PC-3 (cell line): ENCODE data around the gene FAM120B.

Experiments used
- EZH2phosphoT487 ChIP-seq: fragments of 300-600 bp; sonication (generic); IDR thresholded peaks from 2 replicates; pipeline ENCODE4 v1.6.1; 2018; ENCODE audit warnings: mild to moderate bottlenecking, antibody characterized with exemption, low read length, borderline replicate concordance
- TF ChIP-seq, protein P1 (sequence below): fragments of 300-600 bp; sonication (generic); conservative IDR thresholded peaks from 2 replicates; pipeline ENCODE4 v1.5.1; 2017; ENCODE audit warnings: antibody characterized with exemption, low read depth, mild to moderate bottlenecking, low read length

DNA sequence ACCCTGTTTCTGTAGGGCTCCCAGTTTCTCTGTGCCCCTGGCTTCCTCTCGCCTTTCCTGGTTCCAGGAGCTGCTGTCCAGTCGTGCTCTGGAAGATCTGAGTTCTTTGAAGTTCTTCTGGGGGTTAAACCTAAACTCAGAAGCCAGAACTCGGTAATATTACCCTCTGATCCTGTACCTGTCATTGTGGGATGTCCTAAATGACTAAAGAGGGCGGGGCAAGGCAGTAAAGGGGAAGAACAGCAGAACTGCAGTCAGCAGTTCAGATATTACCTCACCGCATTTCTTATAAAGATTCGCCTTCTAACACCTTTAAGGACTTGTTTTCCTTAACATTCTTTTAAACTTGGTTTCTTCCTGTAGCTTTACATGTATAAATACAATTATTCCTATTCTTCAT lies 63.9 kb downstream of the FAM120B start:
- TF ChIP-seq, protein P1, sequence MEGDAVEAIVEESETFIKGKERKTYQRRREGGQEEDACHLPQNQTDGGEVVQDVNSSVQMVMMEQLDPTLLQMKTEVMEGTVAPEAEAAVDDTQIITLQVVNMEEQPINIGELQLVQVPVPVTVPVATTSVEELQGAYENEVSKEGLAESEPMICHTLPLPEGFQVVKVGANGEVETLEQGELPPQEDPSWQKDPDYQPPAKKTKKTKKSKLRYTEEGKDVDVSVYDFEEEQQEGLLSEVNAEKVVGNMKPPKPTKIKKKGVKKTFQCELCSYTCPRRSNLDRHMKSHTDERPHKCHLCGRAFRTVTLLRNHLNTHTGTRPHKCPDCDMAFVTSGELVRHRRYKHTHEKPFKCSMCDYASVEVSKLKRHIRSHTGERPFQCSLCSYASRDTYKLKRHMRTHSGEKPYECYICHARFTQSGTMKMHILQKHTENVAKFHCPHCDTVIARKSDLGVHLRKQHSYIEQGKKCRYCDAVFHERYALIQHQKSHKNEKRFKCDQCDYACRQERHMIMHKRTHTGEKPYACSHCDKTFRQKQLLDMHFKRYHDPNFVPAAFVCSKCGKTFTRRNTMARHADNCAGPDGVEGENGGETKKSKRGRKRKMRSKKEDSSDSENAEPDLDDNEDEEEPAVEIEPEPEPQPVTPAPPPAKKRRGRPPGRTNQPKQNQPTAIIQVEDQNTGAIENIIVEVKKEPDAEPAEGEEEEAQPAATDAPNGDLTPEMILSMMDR = no peak
- TF ChIP-seq EZH2phosphoT487 = no peak
